K562 (cell line): Measurements from ENCODE around the gene EFHB. TPM values are rescaled to one million over a fixed set of nuclear protein-coding genes. Genes with fewer than 3 reads are reported as not detected.

ENCODE experiments used
- ARNT ChIP-seq, 2 experiments: fragments of 450-650 bp; IDR thresholded peaks; 2 replicates each; pipeline ENCODE4 v1.6.1; 2016; ENCODE audit warnings: mild to moderate bottlenecking in 1 of 2
- ASH1L ChIP-seq: fragments of 450-650 bp; IDR thresholded peaks from 2 replicates; pipeline ENCODE4 v1.6.1; 2018; ENCODE audit warnings: borderline replicate concordance, mild to moderate bottlenecking, low read depth; ENCODE audit not compliant: partially characterized antibody
- BHLHE40 ChIP-seq: IDR thresholded peaks from 2 replicates; pipeline ENCODE4 v1.6.1; 2011; ENCODE audit warnings: low read length, improper control_type of control experiment
- CCNT2 ChIP-seq: IDR thresholded peaks from 2 replicates; pipeline ENCODE4 v1.6.1; 2011; ENCODE audit warnings: borderline replicate concordance, low read depth, mild to moderate bottlenecking, moderate library complexity, mixed read lengths, low read length; ENCODE audit not compliant: insufficient read length; ENCODE audit errors: extremely low read depth
- FIP1L1 ChIP-seq: fragments of 200-400 bp; formaldehyde crosslinking; IDR thresholded peaks from 2 replicates; pipeline ENCODE4 v1.6.1; 2018; ENCODE audit warnings: mild to moderate bottlenecking, low read depth, low read length; ENCODE audit not compliant: poor library complexity, severe bottlenecking
- KDM5B ChIP-seq: fragments of 200-600 bp; sonication (generic); IDR thresholded peaks from 2 replicates; pipeline ENCODE4 v1.6.1; 2012; ENCODE audit warnings: low read depth, mild to moderate bottlenecking, moderate library complexity, low read length, control low read depth, inconsistent platforms; ENCODE audit not compliant: insufficient replicate concordance
- MTA3 ChIP-seq: fragments of 450-650 bp; formaldehyde crosslinking; IDR thresholded peaks from 2 replicates; pipeline ENCODE4 v1.6.1; 2017; ENCODE audit warnings: mild to moderate bottlenecking, borderline replicate concordance
- NONO ChIP-seq, 2 experiments: fragments of 200-400 bp in 1 of 2; fragments of 450-650 bp in 1 of 2; formaldehyde crosslinking in 1 of 2; IDR thresholded peaks; 2 replicates each; pipeline ENCODE4 v1.6.1; 2017; ENCODE audit warnings: low read depth in 2 of 2, mild to moderate bottlenecking in 2 of 2, moderate library complexity in 2 of 2, low read length in 1 of 2
- SLC30A9 ChIP-seq: fragments of 250-450 bp; sonication (Bioruptor Pico); IDR thresholded peaks from 2 replicates; pipeline ENCODE4 v1.8.0; 2022; ENCODE audit warnings: mild to moderate bottlenecking, moderate library complexity
- SUPT5H ChIP-seq: fragments of 450-650 bp; IDR thresholded peaks from 2 replicates; pipeline ENCODE4 v1.6.1; 2016
- TAL1 ChIP-seq: fragments of 450-650 bp; IDR thresholded peaks from 2 replicates; pipeline ENCODE4 v1.6.1; 2016; ENCODE audit warnings: mild to moderate bottlenecking
- TBP ChIP-seq: optimal IDR thresholded peaks from 2 replicates; pipeline ENCODE3; 2011; ENCODE audit warnings: low read depth, low read length, improper control_type of control experiment
- TEAD4 ChIP-seq, 2 experiments: sonication (generic) in 1 of 2; formaldehyde crosslinking in 1 of 2; IDR thresholded peaks; 2 replicates each; pipeline versions ENCODE4 v1.6.1 to v1.8.0; 2012 to 2022; ENCODE audit warnings: borderline replicate concordance in 1 of 2, inconsistent platforms in 1 of 2, low read length in 1 of 2, mild to moderate bottlenecking in 1 of 2, missing genetic modification reagents in 1 of 2
- TFAM ChIP-seq: fragments of 250-450 bp; sonication (Bioruptor Pico); conservative IDR thresholded peaks from 2 replicates; pipeline ENCODE4 v1.5.0; 2021; ENCODE audit warnings: mild to moderate bottlenecking, moderate library complexity
- ZC3H11A ChIP-seq: IDR thresholded peaks from 2 replicates; pipeline ENCODE4 v1.6.1; 2012; ENCODE audit warnings: low read depth, low read length, improper control_type of control experiment
- ZNF263 ChIP-seq: sonication (generic); formaldehyde crosslinking; IDR thresholded peaks from 2 replicates; pipeline ENCODE4 v1.8.0; 2022; ENCODE audit warnings: mild to moderate bottlenecking, missing genetic modification reagents, borderline replicate concordance
- ZNF316 ChIP-seq: fragments of 450-650 bp; IDR thresholded peaks from 2 replicates; pipeline ENCODE4 v1.6.1; 2016
- ZNF444 ChIP-seq: fragments of 250-450 bp; sonication (Bioruptor Pico); IDR thresholded peaks from 2 replicates; pipeline ENCODE4 v1.4.0; 2020; ENCODE audit warnings: mild to moderate bottlenecking, moderate library complexity
- ZNF583 ChIP-seq: fragments of 250-450 bp; sonication (Bioruptor Pico); IDR thresholded peaks from 2 replicates; pipeline ENCODE4 v1.4.0; 2020
- ZNF77 ChIP-seq: fragments of 250-450 bp; sonication (Bioruptor Pico); IDR thresholded peaks from 2 replicates; pipeline ENCODE4 v1.5.0; 2020
- ZSCAN32 ChIP-seq: fragments of 450-650 bp; formaldehyde crosslinking; IDR thresholded peaks from 2 replicates; pipeline ENCODE4 v1.4.0; 2020; ENCODE audit warnings: mild to moderate bottlenecking, moderate library complexity
- polyA plus RNA-seq, 8 experiments: library from polyadenylated mRNA; depleted of rRNA in 4 of 8; stranded (reverse) in 5 of 8; unstranded in 3 of 8; fragments of >200 nt; fragmentation: Nextera tagmentation in 2 of 8; fragmentation: Illumina TruSeq in 1 of 8; extraction: Ambion mirVana in 2 of 8; extraction: Trizol in 1 of 8; gene quantifications; 2 replicates each; pipeline versions ENCODE4 v1.2.1 to v1.2.3, GENCODE V29; 2011 to 2014; ENCODE audit warnings: inconsistent platforms in 1 of 8, missing spikeins in 1 of 8
- total RNA-seq, 7 experiments: library from RNA; depleted of rRNA in 6 of 7; stranded (reverse); fragments of >200 nt in 6 of 7; fragmentation: Illumina TruSeq in 2 of 7; extraction: Trizol in 2 of 7; gene quantifications; 2 replicates each; pipeline versions ENCODE4 v1.2.1 to v1.2.3, GENCODE V29; 2011 to 2021; ENCODE audit warnings: low replicate concordance in 1 of 7
- TF ChIP-seq, protein P1 (sequence below): sonication (generic); formaldehyde crosslinking; IDR thresholded peaks from 2 replicates; pipeline ENCODE4 v1.9.0; 2022; ENCODE audit warnings: mild to moderate bottlenecking, missing genetic modification reagents
- TF ChIP-seq, protein P2 (sequence below): fragments of 250-450 bp; sonication (Bioruptor Pico); IDR thresholded peaks from 2 replicates; pipeline ENCODE4 v1.8.0; 2022; ENCODE audit warnings: inconsistent platforms
- TF ChIP-seq, protein P3 (sequence below): sonication (generic); formaldehyde crosslinking; IDR thresholded peaks from 2 replicates; pipeline ENCODE4 v1.5.0; 2020; ENCODE audit warnings: missing genetic modification reagents
- TF ChIP-seq, protein P4 (sequence below): sonication (generic); formaldehyde crosslinking; IDR thresholded peaks from 2 replicates; pipeline ENCODE4 v1.9.0; 2022; ENCODE audit warnings: mild to moderate bottlenecking, missing genetic modification reagents
- TF ChIP-seq, protein P5 (sequence below): fragments of 450-650 bp; formaldehyde crosslinking; IDR thresholded peaks from 2 replicates; pipeline ENCODE4 v1.4.0; 2020; ENCODE audit warnings: mild to moderate bottlenecking

Gene EFHB
- total and polyA plus RNA-seq, 9 of the 15 experiments (the other 6 are each of a cell fraction or from before 2014, with no cell fraction given): 1.5 to 4.0 (median 1.8) TPM

DNA sequence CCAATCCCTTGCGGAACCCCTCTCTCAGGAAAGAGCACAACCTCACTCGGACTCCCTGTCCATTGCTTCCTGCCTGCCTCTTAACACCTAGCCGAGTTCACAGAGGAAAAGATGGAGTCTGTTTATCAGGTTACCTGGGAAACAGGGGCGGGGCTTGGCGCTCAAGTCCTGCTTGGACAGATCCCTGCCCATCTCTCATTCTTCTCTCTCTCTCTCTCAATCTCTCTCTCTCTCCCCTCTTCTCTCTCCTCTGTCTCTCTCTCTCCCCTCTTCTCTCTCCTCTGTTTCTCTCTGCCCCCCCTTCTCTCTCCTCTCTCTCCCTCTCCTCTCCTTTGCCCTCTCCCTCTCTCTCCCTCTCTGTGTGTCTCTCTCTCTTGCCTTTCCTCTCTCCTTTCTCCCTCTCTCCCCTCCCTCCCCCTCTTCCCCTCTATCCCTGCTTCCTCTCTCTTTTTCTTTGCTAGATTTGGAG is at the start of gene EFHB (continued):
- TF ChIP-seq, protein P1, sequence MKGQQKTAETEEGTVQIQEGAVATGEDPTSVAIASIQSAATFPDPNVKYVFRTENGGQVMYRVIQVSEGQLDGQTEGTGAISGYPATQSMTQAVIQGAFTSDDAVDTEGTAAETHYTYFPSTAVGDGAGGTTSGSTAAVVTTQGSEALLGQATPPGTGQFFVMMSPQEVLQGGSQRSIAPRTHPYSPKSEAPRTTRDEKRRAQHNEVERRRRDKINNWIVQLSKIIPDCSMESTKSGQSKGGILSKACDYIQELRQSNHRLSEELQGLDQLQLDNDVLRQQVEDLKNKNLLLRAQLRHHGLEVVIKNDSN: no peak
- TF ChIP-seq ZSCAN32 (CRISPR knock-in tag) (no peak), ZNF316 (no peak), FIP1L1 (no peak), ZNF263 (CRISPR knock-in tag) (no peak; the same call in 1 of the 2 replicates), ZNF444 (CRISPR knock-in tag) (no peak), ZNF77 (no peak), MTA3 (no peak), ZC3H11A (no peak), TBP (peak; percentile 38), BHLHE40 (no peak; the same call in 1 of the 2 replicates), ZNF583 (CRISPR knock-in tag) (no peak), KDM5B (no peak), NONO (IDR thresholded peaks at IDR 0.05; ENCODE audit: low read depth in 2 of 2, low read length in 1 of 2) (no peak), TFAM (CRISPR knock-in tag) (no peak), ASH1L (peak; percentile 64), TEAD4 (IDR thresholded peaks at IDR 0.05; ENCODE audit: low read length) (no peak), TEAD4 (CRISPR knock-in tag; IDR thresholded peaks at IDR 0.05; ENCODE audit: borderline replicate concordance) (no peak), ARNT (IDR thresholded peaks at IDR 0.05) (peak in 1 of 2 experiments; percentile 51; a peak in 1 of 4 replicates), SUPT5H (peak; percentile 48; the same call in 1 of the 2 replicates), SLC30A9 (CRISPR knock-in tag) (no peak), CCNT2 (no peak), TAL1 (peak; percentile 30; the same call in 1 of the 2 replicates)
- TF ChIP-seq, protein P2, sequence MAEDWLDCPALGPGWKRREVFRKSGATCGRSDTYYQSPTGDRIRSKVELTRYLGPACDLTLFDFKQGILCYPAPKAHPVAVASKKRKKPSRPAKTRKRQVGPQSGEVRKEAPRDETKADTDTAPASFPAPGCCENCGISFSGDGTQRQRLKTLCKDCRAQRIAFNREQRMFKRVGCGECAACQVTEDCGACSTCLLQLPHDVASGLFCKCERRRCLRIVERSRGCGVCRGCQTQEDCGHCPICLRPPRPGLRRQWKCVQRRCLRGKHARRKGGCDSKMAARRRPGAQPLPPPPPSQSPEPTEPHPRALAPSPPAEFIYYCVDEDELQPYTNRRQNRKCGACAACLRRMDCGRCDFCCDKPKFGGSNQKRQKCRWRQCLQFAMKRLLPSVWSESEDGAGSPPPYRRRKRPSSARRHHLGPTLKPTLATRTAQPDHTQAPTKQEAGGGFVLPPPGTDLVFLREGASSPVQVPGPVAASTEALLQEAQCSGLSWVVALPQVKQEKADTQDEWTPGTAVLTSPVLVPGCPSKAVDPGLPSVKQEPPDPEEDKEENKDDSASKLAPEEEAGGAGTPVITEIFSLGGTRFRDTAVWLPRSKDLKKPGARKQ (CRISPR knock-in tag): no peak
- TF ChIP-seq, protein P3, sequence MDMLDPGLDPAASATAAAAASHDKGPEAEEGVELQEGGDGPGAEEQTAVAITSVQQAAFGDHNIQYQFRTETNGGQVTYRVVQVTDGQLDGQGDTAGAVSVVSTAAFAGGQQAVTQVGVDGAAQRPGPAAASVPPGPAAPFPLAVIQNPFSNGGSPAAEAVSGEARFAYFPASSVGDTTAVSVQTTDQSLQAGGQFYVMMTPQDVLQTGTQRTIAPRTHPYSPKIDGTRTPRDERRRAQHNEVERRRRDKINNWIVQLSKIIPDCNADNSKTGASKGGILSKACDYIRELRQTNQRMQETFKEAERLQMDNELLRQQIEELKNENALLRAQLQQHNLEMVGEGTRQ (CRISPR knock-in tag): no peak
- TF ChIP-seq, protein P4, sequence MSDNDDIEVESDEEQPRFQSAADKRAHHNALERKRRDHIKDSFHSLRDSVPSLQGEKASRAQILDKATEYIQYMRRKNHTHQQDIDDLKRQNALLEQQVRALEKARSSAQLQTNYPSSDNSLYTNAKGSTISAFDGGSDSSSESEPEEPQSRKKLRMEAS (CRISPR knock-in tag): no peak
- TF ChIP-seq, protein P5, sequence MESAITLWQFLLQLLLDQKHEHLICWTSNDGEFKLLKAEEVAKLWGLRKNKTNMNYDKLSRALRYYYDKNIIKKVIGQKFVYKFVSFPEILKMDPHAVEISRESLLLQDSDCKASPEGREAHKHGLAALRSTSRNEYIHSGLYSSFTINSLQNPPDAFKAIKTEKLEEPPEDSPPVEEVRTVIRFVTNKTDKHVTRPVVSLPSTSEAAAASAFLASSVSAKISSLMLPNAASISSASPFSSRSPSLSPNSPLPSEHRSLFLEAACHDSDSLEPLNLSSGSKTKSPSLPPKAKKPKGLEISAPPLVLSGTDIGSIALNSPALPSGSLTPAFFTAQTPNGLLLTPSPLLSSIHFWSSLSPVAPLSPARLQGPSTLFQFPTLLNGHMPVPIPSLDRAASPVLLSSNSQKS (CRISPR knock-in tag): no peak
